ENCODE measurements around the gene RANBP3.
A peak's percentile ranks its signal among the peaks of the same experiment; 100 is the strongest.

Gene RANBP3

DNA sequence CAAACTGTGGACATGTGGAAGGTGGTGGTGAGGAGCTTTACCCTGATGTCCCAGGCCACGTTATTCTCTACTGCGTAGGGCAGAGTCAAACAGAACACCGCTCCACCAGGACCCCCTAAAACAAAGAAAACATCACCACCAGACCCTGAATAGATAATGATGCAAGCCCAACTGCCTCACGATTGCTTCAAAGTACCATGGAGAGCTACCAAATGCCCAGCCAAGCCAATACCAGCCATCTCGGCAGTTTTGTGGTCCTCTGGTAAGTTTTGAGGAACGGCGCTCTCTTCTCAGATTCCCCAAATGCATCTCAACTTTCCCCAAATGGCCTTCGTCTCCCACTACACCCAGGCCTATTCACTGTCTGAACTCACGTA is 5.6 kb downstream of the RANBP3 start:
- peaks cover 29% of the 10 kb centered on the region for H3K36me3 ChIP-seq (ENCODE audit: control insufficient read depth, insufficient read depth, low read length)
- no peak overlapping the region for H3K27ac ChIP-seq (ENCODE audit: low read depth, low read length)
- H3K9me3 ChIP-seq (ENCODE audit: control insufficient read depth, insufficient read depth, low read depth, low read length) = no peaks in the 10 kb centered on the region
- peaks cover 27% of the 10 kb centered on the region for H3K4me1 ChIP-seq (ENCODE audit: control insufficient read depth, insufficient read depth, low read length)
- no peak overlapping the region for H3K4me3 ChIP-seq (ENCODE audit: low read depth, low read length)
- H3K9ac ChIP-seq (ENCODE audit: low read length) = no peak overlapping the region
- H3K27me3 ChIP-seq (ENCODE audit: control insufficient read depth, insufficient read depth, low read length) = no peaks in the 10 kb centered on the region

GRCh38 chr19:5971714-5972354 is 6.1 kb downstream of the RANBP3 start:
- no peak overlapping the region for H3K4me3 ChIP-seq (ENCODE audit: low read depth, low read length)
- H3K4me1 ChIP-seq (ENCODE audit: control insufficient read depth, insufficient read depth, low read length) = peaks cover 24% of the 10 kb centered on the region
- H3K9ac ChIP-seq (ENCODE audit: low read length) = no peak overlapping the region

GRCh38 chr19:5969476-5969875 is 8.5 kb downstream of the RANBP3 start:
- H3K27me3 ChIP-seq (ENCODE audit: control insufficient read depth, insufficient read depth, low read length) = no peaks in the 10 kb centered on the region
- no peaks in the 10 kb centered on the region for H3K9me3 ChIP-seq (ENCODE audit: control insufficient read depth, insufficient read depth, low read depth, low read length)
- H3K27ac ChIP-seq (ENCODE audit: low read depth, low read length) = no peak overlapping the region
- H3K4me3 ChIP-seq (ENCODE audit: low read depth, low read length) = no peak overlapping the region
- H3K4me1 ChIP-seq (ENCODE audit: control insufficient read depth, insufficient read depth, low read length) = peaks cover 25% of the 10 kb centered on the region
- H3K36me3 ChIP-seq (ENCODE audit: control insufficient read depth, insufficient read depth, low read length) = peaks cover 17% of the 10 kb centered on the region
- no peak overlapping the region for H3K9ac ChIP-seq (ENCODE audit: low read length)

More at GRCh38 chr19:5971714-5972354, 6.1 kb downstream of the RANBP3 start:
- Histone ChIP-seq H3K27me3 (ENCODE audit: control insufficient read depth, insufficient read depth, low read length) (no peaks in the 10 kb centered on the region), H3K27ac (ENCODE audit: low read depth, low read length) (no peak overlapping the region), H3K9me3 (ENCODE audit: control insufficient read depth, insufficient read depth, low read depth, low read length) (no peaks in the 10 kb centered on the region), H3K36me3 (ENCODE audit: control insufficient read depth, insufficient read depth, low read length) (peaks cover 29% of the 10 kb centered on the region)

DNA sequence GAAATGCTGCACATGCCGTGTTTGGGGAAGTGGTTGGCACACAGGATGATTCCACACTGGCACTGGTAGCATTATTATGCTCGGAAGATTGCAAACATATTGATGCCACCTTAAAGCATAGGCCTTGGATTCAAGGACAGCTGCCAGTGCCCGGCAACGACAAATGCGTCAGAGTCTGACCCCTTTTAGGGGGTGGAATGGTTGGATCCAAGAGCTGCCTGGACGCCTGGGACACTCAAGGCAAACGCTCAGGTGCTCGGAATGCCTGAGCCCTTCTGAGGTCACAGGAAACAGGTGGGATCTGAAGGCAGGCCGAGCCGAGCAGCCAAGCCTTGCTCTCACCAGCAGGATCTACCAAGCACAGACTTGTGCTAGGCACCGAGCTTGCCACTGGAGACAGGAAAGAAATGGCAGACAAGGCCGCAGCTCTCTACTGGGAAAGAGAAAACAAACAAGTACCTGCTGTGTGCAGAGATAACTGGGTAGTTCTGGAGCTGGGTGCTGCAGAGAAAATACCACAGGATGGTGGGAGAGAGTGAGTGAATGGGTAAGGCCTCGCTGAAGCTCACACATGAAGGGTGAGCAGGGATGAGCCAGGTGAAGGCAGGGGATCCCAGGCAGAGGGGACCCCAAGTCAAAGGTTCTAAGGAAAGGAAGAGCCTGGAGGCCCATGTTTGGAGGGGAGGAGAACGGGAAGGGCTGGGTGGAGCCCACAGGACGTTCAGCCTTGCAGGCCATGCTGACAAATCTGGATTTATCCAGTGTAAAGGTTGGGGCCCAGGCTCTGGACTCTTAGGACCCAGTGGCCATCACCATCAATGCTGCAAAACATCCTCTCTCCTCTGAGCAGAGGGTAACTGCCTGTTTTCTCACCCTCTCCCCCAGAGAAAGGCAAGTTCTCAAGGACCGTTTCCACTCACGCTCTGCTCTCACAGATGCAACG is 9.2 kb downstream of the RANBP3 start:
- Histone ChIP-seq H3K9ac (ENCODE audit: low read length) (no peak overlapping the region), H3K36me3 (ENCODE audit: control insufficient read depth, insufficient read depth, low read length) (peaks cover 9% of the 10 kb centered on the region; the same call in 1 of the 2 replicates), H3K27ac (ENCODE audit: low read depth, low read length) (0 out of 2 replicates have a peak overlapping the region, but pooled peaks have one; percentile 7), H3K4me1 (ENCODE audit: control insufficient read depth, insufficient read depth, low read length) (peaks cover 29% of the 10 kb centered on the region), H3K27me3 (ENCODE audit: control insufficient read depth, insufficient read depth, low read length) (no peaks in the 10 kb centered on the region), H3K9me3 (ENCODE audit: control insufficient read depth, insufficient read depth, low read depth, low read length) (no peaks in the 10 kb centered on the region), H3K4me3 (ENCODE audit: low read depth, low read length) (no peak overlapping the region)

- Histone ChIP-seq H3K27ac (ENCODE audit: low read depth, low read length) (no peak overlapping the region), H3K27me3 (ENCODE audit: control insufficient read depth, insufficient read depth, low read length) (no peaks in the 10 kb centered on the region), H3K4me1 (ENCODE audit: control insufficient read depth, insufficient read depth, low read length) (peaks cover 29% of the 10 kb centered on the region), H3K4me3 (ENCODE audit: low read depth, low read length) (no peak overlapping the region), H3K36me3 (ENCODE audit: control insufficient read depth, insufficient read depth, low read length) (peaks cover 6% of the 10 kb centered on the region; the same call in 1 of the 2 replicates), H3K9me3 (ENCODE audit: control insufficient read depth, insufficient read depth, low read depth, low read length) (no peaks in the 10 kb centered on the region), H3K9ac (ENCODE audit: low read length) (no peak overlapping the region)
These were observed 9.9 kb downstream of the RANBP3 start for GRCh38 chr19:5967994-5968430.

- no peak overlapping the region for H3K4me3 ChIP-seq (ENCODE audit: low read depth, low read length)
- H3K4me1 ChIP-seq (ENCODE audit: control insufficient read depth, insufficient read depth, low read length) = peaks cover 31% of the 10 kb centered on the region
- H3K27me3 ChIP-seq (ENCODE audit: control insufficient read depth, insufficient read depth, low read length) = no peaks in the 10 kb centered on the region
- H3K9me3 ChIP-seq (ENCODE audit: control insufficient read depth, insufficient read depth, low read depth, low read length) = no peaks in the 10 kb centered on the region
- H3K36me3 ChIP-seq (ENCODE audit: control insufficient read depth, insufficient read depth, low read length) = peaks cover 6% of the 10 kb centered on the region; the same call in 1 of the 2 replicates
- H3K27ac ChIP-seq (ENCODE audit: low read depth, low read length) = no peak overlapping the region
- no peak overlapping the region for H3K9ac ChIP-seq (ENCODE audit: low read length)
These were observed 10.4 kb downstream of the RANBP3 start for GRCh38 chr19:5967571-5967970.

GRCh38 chr19:5966941-5967340 is 11.0 kb downstream of the RANBP3 start:
- Histone ChIP-seq H3K27me3 (ENCODE audit: control insufficient read depth, insufficient read depth, low read length) (no peaks in the 10 kb centered on the region), H3K9me3 (ENCODE audit: control insufficient read depth, insufficient read depth, low read depth, low read length) (no peaks in the 10 kb centered on the region), H3K27ac (ENCODE audit: low read depth, low read length) (no peak overlapping the region), H3K4me3 (ENCODE audit: low read depth, low read length) (no peak overlapping the region), H3K36me3 (ENCODE audit: control insufficient read depth, insufficient read depth, low read length) (peaks cover 6% of the 10 kb centered on the region; the same call in 1 of the 2 replicates), H3K4me1 (ENCODE audit: control insufficient read depth, insufficient read depth, low read length) (peaks cover 38% of the 10 kb centered on the region), H3K9ac (ENCODE audit: low read length) (no peak overlapping the region)

DNA sequence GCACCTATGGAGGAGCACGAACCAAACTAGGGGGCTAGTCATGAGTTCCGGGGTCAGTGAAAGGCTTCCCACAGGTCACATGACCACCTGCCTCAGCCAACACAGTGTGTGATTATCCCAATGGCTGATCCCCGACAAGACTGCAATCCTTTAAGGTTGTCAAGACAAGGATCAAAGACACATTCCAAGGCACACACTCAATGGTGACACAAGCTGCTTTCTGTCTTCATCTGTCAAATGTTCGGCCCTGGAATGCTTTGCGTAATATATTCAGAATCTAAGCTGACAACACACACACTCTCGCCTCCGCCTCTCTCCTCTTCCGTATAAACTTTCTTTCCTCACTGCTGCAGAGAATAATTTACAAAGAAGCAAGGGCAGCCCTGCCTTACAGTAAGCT is 11.7 kb downstream of the RANBP3 start:
- Histone ChIP-seq H3K9me3 (ENCODE audit: control insufficient read depth, insufficient read depth, low read depth, low read length) (no peaks in the 10 kb centered on the region), H3K36me3 (ENCODE audit: control insufficient read depth, insufficient read depth, low read length) (peaks cover 6% of the 10 kb centered on the region; the same call in 1 of the 2 replicates), H3K9ac (ENCODE audit: low read length) (no peak overlapping the region), H3K27ac (ENCODE audit: low read depth, low read length) (no peak overlapping the region), H3K4me1 (ENCODE audit: control insufficient read depth, insufficient read depth, low read length) (peaks cover 41% of the 10 kb centered on the region), H3K4me3 (ENCODE audit: low read depth, low read length) (no peak overlapping the region), H3K27me3 (ENCODE audit: control insufficient read depth, insufficient read depth, low read length) (no peaks in the 10 kb centered on the region)

DNA sequence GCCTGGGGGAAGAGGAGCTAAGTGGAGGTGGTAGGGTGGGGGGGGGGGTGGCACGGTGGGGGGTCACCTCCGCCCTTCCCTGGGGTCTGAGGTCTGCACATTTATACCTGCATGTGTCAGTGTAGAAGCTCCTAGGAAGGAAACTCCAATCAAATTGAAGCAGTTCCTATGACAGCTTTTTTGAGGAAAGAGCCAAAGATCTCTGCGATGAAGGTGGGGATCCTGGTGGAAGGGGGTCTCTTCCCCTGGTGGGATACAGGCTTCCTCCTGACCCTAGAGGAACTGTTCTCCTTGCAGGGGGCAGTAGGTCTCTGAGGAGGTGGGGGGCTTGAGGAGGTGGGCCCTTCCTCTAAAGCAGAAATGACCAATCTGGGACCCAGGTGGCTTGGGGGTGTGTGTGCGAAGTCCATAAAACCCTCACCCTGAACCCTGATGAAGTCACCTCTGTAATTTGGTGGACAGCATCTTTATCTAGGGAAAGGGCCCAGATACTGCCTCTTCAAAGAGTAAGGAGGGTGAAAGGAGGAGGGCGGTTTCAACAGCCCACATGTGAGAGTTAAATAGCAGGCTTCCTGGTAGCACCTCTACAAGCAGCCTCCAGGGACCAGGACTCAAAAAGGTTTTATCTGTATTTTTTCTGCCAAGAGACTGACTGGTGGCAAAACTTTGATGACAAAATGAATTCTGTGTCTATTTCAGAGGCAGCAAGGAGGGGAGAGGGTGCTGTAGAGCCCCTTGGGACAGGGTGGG is 12.9 kb downstream of the RANBP3 start:
- no peaks in the 10 kb centered on the region for H3K9me3 ChIP-seq (ENCODE audit: control insufficient read depth, insufficient read depth, low read depth, low read length)
- H3K4me3 ChIP-seq (ENCODE audit: low read depth, low read length) = no peak overlapping the region
- no peak overlapping the region for H3K27ac ChIP-seq (ENCODE audit: low read depth, low read length)
- H3K36me3 ChIP-seq (ENCODE audit: control insufficient read depth, insufficient read depth, low read length) = peaks cover 6% of the 10 kb centered on the region; the same call in 1 of the 2 replicates
- no peak overlapping the region for H3K9ac ChIP-seq (ENCODE audit: low read length)
- no peaks in the 10 kb centered on the region for H3K27me3 ChIP-seq (ENCODE audit: control insufficient read depth, insufficient read depth, low read length)
- H3K4me1 ChIP-seq (ENCODE audit: control insufficient read depth, insufficient read depth, low read length) = peaks cover 47% of the 10 kb centered on the region

DNA sequence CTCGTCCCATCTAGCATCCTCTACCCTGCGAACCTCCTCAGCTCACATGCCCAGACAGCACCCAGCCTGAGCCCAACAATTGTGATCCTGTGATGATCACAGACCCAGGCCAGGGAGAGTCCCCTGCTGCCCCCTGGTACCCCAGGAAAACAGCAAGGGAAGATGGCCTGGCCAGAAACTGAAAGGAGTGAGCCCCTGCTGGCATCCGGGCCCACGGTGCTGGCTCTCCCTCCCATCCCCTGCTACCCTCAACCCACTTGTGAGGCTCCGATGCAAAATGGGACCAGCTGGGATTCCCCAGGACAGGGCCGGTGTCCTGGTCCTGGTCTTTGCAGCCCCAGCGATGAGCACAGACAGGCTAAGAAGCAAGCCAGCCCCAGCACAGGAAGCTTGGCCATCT is 14.1 kb downstream of the RANBP3 start:
- no peak overlapping the region for H3K27ac ChIP-seq (ENCODE audit: low read depth, low read length)
- H3K4me3 ChIP-seq (ENCODE audit: low read depth, low read length) = no peak overlapping the region
- no peaks in the 10 kb centered on the region for H3K9me3 ChIP-seq (ENCODE audit: control insufficient read depth, insufficient read depth, low read depth, low read length)
- H3K36me3 ChIP-seq (ENCODE audit: control insufficient read depth, insufficient read depth, low read length) = peaks cover 3% of the 10 kb centered on the region; the same call in 1 of the 2 replicates
- H3K4me1 ChIP-seq (ENCODE audit: control insufficient read depth, insufficient read depth, low read length) = peaks cover 51% of the 10 kb centered on the region
- no peaks in the 10 kb centered on the region for H3K27me3 ChIP-seq (ENCODE audit: control insufficient read depth, insufficient read depth, low read length)
- no peak overlapping the region for H3K9ac ChIP-seq (ENCODE audit: low read length)
